Inferior parietal cortex (tissue), 1 donor: ENCODE results near the gene ZGRF1.
"Not testable (repeated sequence)": the region's sequence is repeated elsewhere in the genome, so short reads cannot be mapped to it uniquely, and the experiment has no call there.

Experiments
- DNase-seq: peaks from one replicate; pipeline ENCODE4 v3.0.0-alpha.2; 2016; ENCODE audit errors: extremely low spot score

The ZGRF1 gene, protein sequence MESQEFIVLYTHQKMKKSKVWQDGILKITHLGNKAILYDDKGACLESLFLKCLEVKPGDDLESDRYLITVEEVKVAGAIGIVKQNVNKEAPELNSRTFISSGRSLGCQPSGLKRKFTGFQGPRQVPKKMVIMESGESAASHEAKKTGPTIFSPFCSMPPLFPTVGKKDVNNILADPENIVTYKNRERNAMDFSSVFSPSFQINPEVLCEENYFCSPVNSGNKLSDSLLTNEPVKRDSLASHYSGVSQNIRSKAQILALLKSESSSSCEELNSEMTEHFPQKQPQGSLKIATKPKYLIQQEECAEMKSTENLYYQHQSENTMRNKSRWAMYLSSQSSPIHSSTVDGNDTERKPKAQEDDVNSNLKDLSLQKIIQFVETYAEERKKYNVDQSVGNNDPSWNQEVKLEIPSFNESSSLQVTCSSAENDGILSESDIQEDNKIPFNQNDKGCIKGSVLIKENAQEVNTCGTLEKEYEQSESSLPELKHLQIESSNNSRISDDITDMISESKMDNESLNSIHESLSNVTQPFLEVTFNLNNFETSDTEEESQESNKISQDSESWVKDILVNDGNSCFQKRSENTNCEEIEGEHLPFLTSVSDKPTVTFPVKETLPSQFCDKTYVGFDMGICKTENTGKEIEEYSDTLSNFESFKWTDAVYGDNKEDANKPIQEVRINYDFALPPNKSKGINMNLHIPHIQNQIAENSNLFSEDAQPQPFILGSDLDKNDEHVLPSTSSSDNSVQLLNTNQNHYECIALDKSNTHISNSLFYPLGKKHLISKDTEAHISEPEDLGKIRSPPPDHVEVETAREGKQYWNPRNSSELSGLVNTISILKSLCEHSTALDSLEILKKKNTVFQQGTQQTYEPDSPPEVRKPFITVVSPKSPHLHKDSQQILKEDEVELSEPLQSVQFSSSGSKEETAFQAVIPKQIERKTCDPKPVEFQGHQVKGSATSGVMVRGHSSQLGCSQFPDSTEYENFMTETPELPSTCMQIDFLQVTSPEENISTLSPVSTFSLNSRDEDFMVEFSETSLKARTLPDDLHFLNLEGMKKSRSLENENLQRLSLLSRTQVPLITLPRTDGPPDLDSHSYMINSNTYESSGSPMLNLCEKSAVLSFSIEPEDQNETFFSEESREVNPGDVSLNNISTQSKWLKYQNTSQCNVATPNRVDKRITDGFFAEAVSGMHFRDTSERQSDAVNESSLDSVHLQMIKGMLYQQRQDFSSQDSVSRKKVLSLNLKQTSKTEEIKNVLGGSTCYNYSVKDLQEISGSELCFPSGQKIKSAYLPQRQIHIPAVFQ (N-terminal part only)

DNA sequence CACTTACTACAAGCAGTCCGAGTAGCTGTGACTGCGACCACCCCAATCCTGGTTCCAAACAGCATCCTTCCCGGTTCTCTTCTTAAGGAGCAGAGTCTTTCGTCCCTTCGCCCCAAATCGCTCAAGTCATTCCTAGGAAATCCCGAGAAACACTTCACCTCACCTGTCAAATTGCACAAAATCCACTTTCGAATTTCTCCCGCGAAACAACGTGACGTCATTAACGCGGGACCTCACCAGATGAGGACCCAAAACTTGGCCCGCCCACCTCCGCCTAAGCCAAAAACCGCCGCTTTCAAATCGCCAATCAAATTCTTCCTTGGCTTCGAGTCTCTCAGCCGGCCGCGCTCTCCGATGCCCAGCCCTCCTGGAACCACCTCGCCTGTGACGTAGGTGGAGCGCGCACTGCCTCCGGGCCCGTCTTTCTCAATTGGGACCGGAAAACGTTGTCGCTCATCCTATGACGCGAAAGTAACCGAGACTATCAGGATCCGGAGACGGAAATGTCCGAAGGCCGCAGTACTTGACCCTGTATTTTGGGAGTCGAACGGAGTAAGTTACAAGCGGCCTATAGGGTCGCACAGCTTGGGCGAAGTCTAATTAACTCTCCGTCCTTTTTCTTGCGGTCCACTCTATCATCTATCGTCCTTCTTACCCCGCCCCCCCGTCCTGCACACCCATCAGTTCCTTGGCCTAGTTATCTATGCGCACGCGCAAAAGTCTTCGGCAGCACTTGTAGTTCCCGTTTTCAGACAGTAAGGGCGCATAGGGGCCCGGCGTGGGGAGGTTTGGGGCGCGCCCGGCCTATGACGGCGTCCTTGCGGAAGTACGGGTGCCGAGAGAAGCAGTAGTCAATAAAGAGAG, at the start of gene ZGRF1, which contains the start of gene LARP7:
Gene ZGRF1, minus strand, starts transcription at position 222 of the 864 bp plus-strand sequence. CDS start 3,733 bp downstream, outside the sequence.
Gene LARP7, plus strand, starts transcription at position 456 of the 864 bp plus-strand sequence. CDS start 7,527 bp downstream, outside the sequence.
- peak; percentile 99 for DNase-seq

DNA sequence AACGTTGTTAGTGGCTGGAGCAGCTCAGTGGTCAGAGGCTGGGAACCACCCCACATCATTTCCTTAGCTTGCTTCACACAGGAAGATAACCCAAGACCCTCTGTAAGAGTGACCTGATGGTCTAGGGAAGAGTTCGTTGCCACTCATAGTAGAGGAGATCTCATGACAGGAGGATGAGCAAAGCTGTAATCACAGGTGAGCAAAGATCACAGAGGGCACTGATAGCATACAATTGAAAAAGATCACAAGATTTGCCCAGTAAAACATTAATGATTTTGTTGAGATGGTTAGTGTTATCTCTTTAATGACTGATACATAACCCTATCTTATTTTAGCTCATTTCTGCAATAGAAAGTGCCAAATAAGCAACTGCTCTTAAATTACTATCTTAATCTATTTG, 44.3 kb upstream of the ZGRF1 start:
- DNase-seq: no peak

- DNase-seq: no peak
Measured at GRCh38 chr4:112677519-112678091, 40.9 kb upstream of the ZGRF1 start.

GRCh38 chr4:112674376-112674775, 37.7 kb upstream of the ZGRF1 start:
- no peak for DNase-seq

GRCh38 chr4:112673686-112674085, 37.0 kb upstream of the ZGRF1 start:
- no peak for DNase-seq

- no peak for DNase-seq
Measured at GRCh38 chr4:112673076-112673475, 36.4 kb upstream of the ZGRF1 start.

GRCh38 chr4:112668131-112668530, 31.4 kb upstream of the ZGRF1 start:
- DNase-seq: no peak

GRCh38 chr4:112664611-112665010, 27.9 kb upstream of the ZGRF1 start:
- no peak for DNase-seq

DNA sequence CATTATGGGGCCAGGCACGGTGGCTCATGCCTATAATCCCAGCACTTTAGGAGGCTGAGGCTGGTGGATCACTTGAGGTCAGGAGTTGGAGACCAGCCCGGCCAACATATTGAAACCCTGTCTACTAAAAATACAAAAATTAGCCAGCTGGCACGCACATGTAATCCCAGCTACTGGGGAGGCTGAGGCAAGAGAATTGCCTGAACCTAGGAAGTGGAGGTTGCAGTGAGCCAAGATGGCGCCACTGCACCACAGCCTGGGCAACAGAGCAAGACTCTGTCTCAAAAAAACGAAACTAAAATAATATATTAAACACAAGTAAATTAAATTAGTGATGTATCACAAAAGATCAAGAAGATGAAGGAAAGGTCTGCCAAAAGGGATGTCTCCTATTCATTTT, 19.4 kb upstream of the ZGRF1 start:
- DNase-seq: not testable (repeated sequence)

DNA sequence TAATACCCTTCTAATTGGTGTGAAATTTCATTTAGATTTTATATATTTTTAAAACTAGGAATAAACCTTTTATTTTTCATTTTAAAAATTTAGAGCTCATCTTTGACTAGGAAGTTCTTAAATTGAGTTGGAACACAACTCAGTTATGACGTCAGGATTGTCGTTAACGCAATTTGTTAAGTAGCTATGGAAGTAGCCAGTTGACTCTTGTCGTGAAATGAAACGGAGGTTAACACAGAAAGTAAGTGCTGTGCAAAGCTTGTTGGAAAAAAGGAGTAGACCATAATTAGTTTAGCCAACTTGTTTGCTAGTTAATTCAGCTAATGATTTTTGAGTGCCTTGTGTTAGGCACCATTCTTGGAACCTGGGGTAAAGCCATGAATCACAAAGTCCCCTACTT, 18.6 kb upstream of the ZGRF1 start:
- no peak for DNase-seq

DNA sequence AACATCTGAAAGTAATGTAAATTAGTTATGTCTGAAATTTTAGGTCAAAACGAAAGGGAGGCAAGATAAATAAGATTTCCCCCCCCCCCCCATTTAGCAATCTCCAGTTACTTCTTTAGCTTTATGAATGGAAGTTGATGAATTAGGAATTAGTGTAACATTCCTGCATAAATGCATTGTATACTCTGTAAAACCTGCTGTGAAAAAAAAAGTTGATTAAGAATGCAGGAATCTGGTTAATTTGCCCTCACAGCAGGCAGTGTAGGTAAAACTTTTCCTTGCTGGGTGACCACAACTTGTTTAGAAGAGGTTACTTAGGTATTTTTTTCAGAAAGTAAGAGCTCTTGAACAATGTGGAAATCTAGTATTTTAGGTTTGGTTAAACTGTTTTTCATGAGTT, 15.5 kb upstream of the ZGRF1 start:
- DNase-seq: no peak

- no peak for DNase-seq
Measured at GRCh38 chr4:112651641-112652040, 14.9 kb upstream of the ZGRF1 start.

- DNase-seq: no peak
Measured at GRCh38 chr4:112650332-112650731, 13.6 kb upstream of the ZGRF1 start.

DNA sequence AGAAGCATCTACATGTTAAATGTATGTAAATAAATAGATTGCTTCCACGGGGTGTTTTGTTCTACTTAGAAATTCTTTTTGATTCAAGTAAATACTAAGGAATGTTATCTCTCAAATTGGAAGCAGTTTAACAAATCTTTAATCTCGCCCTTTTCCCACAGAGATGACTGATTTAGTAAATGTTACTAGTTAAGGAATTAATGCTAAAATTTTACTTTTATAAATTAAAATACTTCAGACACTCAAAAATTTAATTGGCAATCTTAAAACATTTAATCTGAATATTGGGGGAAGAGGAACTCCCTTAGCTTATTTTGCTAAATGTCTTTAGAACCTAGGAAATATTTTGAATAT, 12.3 kb upstream of the ZGRF1 start:
- DNase-seq: no peak

- no peak for DNase-seq
Measured at GRCh38 chr4:112648263-112649054, 11.8 kb upstream of the ZGRF1 start.

DNA sequence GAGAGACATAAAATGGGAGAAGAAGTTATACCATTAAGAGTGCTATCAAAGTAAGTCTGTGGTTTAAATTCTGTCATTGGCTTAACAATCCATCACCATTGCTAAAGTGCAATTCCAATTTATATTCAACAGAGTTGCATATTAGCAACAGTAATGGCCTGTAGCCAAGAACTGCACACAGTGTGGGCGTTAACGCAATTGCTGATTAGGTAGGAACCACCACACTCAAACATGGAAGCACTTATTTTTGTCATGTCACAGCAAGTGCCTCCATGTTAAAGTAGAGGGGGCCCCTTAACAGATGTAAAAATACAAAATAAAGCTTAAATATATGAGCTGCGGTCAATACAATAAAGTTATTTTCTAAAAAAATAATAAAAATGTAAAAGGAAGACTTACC, 11.1 kb upstream of the ZGRF1 start:
- DNase-seq: no peak

- DNase-seq: no peak
Measured at GRCh38 chr4:112646632-112647537, 10.2 kb upstream of the ZGRF1 start.

DNA sequence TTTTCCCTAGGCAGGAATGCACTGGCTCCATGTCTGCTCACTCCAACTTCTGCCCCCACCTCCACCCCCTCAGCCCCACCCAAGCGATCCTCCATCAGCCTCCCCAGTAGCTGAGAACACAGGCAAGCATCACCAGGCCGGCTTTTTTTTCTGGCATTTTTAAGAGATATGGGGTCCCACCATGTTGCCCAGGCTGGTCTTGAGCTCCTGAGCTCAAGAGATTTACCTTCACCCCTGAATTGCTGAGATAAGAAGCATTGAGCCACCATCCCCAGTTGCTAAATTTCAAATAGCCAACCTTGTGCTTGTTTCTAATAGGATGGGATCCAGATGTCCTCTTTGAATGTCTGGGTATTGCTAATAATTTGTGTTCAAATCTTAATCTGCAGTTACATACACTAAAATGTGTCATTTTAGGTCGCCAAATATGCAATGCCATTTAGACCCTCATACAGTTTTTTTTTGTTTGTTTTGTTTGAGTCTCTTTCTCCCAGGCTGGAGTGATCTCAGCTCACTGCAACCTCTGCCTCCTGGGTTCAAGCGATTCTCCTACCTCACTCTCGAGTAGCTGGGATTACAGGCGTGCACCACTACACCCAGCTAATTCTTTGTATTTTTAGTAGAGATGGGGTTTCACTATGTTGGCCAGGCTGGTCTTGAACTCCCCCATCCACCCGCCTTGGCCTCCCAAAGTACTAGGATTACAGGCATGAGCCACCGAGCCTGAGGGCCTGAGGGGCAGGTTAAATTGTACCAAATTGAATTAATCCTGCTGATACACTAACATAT, 9.0 kb upstream of the ZGRF1 start:
- no peak for DNase-seq
